Neural progenitor cell (in vitro differentiated cells): ENCODE results near the gene TOMM22.

Experiments used
- EZH2 ChIP-seq: fragments of 200-600 bp; sonication (generic); IDR thresholded peaks from 2 replicates; pipeline ENCODE4 v1.6.1; 2017; ENCODE audit warnings: antibody characterized with exemption, mild to moderate bottlenecking, moderate library complexity
- EZH2phosphoT487 ChIP-seq: fragments of 200-600 bp; sonication (generic); IDR thresholded peaks from 2 replicates; pipeline ENCODE4 v1.6.1; 2017; ENCODE audit warnings: antibody characterized with exemption
- TF ChIP-seq, protein P1 (sequence below): fragments of 200-600 bp; sonication (generic); IDR thresholded peaks from 2 replicates; pipeline ENCODE4 v1.5.1; 2017; ENCODE audit warnings: antibody characterized with exemption, mild to moderate bottlenecking

DNA sequence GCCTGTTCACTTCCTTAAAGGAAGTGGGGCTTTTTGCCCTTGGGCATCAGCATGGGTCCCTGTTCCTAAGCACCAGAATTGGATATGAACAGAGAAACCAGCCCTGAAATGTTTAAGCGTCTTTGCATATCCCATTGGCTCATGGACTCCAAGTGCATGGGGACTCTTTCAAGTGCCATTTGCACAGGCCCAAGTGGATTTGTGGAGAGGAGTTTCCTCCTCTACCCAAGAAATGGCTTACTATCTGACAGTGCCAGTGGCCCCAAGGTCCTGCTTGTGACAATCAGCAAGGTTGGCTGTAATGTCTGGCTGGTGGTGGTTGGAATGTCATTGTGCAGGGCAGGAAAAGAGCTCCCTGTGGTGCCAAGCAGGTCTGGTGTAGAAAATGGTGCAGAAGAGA is 4.0 kb downstream of the TOMM22 start:
- no peak for TF ChIP-seq EZH2
- TF ChIP-seq, protein P1, sequence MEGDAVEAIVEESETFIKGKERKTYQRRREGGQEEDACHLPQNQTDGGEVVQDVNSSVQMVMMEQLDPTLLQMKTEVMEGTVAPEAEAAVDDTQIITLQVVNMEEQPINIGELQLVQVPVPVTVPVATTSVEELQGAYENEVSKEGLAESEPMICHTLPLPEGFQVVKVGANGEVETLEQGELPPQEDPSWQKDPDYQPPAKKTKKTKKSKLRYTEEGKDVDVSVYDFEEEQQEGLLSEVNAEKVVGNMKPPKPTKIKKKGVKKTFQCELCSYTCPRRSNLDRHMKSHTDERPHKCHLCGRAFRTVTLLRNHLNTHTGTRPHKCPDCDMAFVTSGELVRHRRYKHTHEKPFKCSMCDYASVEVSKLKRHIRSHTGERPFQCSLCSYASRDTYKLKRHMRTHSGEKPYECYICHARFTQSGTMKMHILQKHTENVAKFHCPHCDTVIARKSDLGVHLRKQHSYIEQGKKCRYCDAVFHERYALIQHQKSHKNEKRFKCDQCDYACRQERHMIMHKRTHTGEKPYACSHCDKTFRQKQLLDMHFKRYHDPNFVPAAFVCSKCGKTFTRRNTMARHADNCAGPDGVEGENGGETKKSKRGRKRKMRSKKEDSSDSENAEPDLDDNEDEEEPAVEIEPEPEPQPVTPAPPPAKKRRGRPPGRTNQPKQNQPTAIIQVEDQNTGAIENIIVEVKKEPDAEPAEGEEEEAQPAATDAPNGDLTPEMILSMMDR: no peak
- TF ChIP-seq EZH2phosphoT487: no peak
